Prostate gland (tissue), 2 donors: Measurements from ENCODE around the gene ATP8B3.

Experiments
- POLR2A ChIP-seq: fragments of 450-650 bp; IDR thresholded peaks from one replicate; pipeline ENCODE4 v1.6.1; 2016; ENCODE audit warnings: antibody characterized with exemption, mild to moderate bottlenecking
- POLR2AphosphoS5 ChIP-seq: sonication (generic); formaldehyde crosslinking; IDR thresholded peaks from one replicate; pipeline ENCODE4 v1.6.1; 2017; ENCODE audit warnings: antibody characterized with exemption
- TF ChIP-seq, protein P1 (sequence below), 4 experiments: fragments of 200-600 bp in 2 of 4; fragments of 450-650 bp in 2 of 4; sonication (generic) in 2 of 4; IDR thresholded peaks; 1 replicate in 3 of 4; 2 replicates in 1 of 4; pipeline ENCODE4 v1.5.1; 2016 to 2019; ENCODE audit warnings: antibody characterized with exemption in 4 of 4, mild to moderate bottlenecking in 2 of 4, moderate library complexity in 2 of 4

DNA sequence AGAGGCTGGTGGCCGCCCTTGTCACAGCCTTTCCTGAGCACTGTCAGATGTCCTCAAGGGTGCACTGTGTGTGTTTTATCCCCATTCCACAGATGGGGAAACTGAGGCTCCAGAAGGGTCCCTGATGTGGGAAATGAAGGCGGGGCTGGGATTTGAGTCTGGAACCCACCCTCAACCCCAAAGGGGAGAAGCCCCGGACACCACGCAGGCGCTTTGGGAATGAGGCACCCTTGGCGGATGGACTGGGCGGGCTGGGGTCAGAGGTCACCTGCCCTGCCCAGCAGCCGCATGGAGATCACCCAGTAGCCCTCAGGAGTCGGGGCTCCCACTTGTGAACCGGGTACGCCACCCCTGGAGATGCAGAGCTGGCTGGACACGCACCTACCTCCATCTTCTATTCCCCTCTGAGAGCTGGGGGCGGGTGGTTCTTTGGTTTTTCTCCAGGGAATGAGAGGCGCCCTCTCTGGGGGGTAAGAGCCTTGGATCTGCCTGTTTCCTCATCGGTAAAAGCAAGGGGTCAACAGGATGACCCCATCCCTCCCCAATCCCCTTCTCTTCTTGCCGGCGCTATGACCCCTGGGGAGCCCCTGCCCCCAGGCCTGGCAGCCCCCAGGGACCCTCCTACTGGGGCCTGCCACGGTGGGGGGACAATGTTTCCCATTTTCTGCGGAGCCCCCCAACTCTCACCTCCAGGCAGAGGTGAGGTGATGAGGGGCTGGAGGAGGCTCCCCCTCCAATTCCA is 67.1 kb downstream of the ATP8B3 start:
- TF ChIP-seq, protein P1, sequence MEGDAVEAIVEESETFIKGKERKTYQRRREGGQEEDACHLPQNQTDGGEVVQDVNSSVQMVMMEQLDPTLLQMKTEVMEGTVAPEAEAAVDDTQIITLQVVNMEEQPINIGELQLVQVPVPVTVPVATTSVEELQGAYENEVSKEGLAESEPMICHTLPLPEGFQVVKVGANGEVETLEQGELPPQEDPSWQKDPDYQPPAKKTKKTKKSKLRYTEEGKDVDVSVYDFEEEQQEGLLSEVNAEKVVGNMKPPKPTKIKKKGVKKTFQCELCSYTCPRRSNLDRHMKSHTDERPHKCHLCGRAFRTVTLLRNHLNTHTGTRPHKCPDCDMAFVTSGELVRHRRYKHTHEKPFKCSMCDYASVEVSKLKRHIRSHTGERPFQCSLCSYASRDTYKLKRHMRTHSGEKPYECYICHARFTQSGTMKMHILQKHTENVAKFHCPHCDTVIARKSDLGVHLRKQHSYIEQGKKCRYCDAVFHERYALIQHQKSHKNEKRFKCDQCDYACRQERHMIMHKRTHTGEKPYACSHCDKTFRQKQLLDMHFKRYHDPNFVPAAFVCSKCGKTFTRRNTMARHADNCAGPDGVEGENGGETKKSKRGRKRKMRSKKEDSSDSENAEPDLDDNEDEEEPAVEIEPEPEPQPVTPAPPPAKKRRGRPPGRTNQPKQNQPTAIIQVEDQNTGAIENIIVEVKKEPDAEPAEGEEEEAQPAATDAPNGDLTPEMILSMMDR (IDR thresholded peaks at IDR 0.05), result no peak
- TF ChIP-seq POLR2AphosphoS5, result no peak
- no peak for TF ChIP-seq POLR2A
